H4 (cell line): Measurements from ENCODE around the gene OR14I1. TPM values are rescaled to one million over a fixed set of nuclear protein-coding genes. Genes with fewer than 3 reads are reported as not detected.
"Not testable (repeated sequence)": the region's sequence is repeated elsewhere in the genome, so short reads cannot be mapped to it uniquely, and the experiment has no call there.

ENCODE experiments used
- DNase-seq: peaks from one replicate; pipeline ENCODE4 v3.0.0-alpha.2; 2015; ENCODE audit warnings: low spot score
- total RNA-seq: library from RNA; depleted of rRNA; stranded (reverse); fragments of >200 nt; shearing (Covaris generic); gene quantifications from 2 replicates; pipeline ENCODE4 v1.2.3, GENCODE V29; 2014; rRNA removed

The OR14I1 gene
- total RNA-seq, 1 experiment from 2014 or later = not detected

- DNase-seq = no peak
Observed at GRCh38 chr1:248688527-248689298, 13.9 kb downstream of the OR14I1 start.

- peak; percentile 23 for DNase-seq
Observed at GRCh38 chr1:248686815-248687214, 15.8 kb downstream of the OR14I1 start.

GRCh38 chr1:248681651-248682050 is 20.9 kb downstream of the OR14I1 start:
- DNase-seq = no peak

- no peak for DNase-seq
Observed at GRCh38 chr1:248670003-248670402, 32.6 kb downstream of the OR14I1 start.

DNA sequence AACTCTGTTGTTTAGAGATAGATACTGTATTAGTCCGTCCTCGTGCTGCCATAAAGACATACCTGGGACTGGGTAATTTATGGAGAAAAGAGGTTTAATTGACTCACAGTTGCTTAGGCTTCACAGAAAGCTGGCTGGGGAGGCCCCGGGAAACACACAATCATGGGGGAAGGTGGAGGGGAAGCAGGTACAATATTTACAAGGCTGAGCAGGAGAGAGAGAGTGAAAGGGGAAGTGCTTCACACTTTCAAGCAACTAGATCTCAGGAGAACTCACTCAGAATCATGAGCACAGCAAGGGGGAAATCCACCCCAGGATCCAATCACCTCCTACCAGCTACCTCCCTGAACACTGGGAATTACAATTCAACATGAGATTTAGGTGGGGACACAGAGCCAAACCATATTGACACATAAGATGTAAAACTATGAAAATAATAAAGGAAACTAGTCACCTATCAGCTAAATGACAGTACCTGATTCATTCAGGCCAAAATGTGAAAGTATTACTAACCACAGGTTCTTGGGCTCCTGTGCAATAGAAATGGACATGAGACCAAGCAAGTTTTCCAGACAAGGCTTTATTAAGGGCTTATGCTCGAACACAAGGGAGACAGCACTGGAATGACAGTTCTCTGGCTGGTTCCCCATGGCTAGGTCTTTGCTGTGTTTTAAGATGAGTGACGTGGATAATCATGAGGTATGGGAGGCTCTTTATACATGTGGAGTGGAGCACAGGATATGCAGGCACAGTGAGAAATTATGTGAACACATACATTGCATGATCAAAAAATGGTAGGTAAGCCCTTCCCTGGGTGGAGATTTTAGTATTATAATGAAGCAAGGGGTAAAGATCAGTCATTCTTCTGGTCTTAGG is 38.9 kb downstream of the OR14I1 start:
- DNase-seq = not testable (repeated sequence)

GRCh38 chr1:248656797-248657196 is 45.8 kb downstream of the OR14I1 start:
- DNase-seq = not testable (repeated sequence)

- DNase-seq = not testable (repeated sequence)
Observed at GRCh38 chr1:248655354-248655753, 47.2 kb downstream of the OR14I1 start, which contains the start of gene OR2T27. OR2T27 (minus strand) TSS chr1:248655528; CDS start chr1:248650884, 4,644 bp downstream.

Other genes starting within 250 kb of the OR14I1 start
- gene OR2T3, start 229.4 kb downstream of the OR14I1 start, total RNA-seq = not detected in 2 replicates
- not detected in 2 replicates for gene OR2T5, start 214.2 kb downstream of the OR14I1 start, total RNA-seq
- gene OR2G6, start 194.7 kb downstream of the OR14I1 start, total RNA-seq = not detected in 2 replicates
- gene OR2T29, start 140.0 kb downstream of the OR14I1 start, total RNA-seq = not detected in 2 replicates
- gene OR2T34, start 128.0 kb downstream of the OR14I1 start, total RNA-seq = not detected in 2 replicates
- gene OR2T10, start 105.1 kb downstream of the OR14I1 start, total RNA-seq = not detected in 2 replicates
- not detected in 2 replicates for gene OR2T11, start 67.7 kb downstream of the OR14I1 start, total RNA-seq
- gene OR2T35, start 57.5 kb downstream of the OR14I1 start, total RNA-seq = not detected in 2 replicates
- not detected in 2 replicates for gene OR2T27, start 47.2 kb downstream of the OR14I1 start, total RNA-seq
- gene LYPD8, start 53.0 kb upstream of the OR14I1 start, total RNA-seq = 3.3 and 5.1 TPM in 2 replicates
- gene SH3BP5L, start 123.1 kb upstream of the OR14I1 start, total RNA-seq = 9.1 and 10.0 TPM in 2 replicates
- gene ZNF672, start 135.5 kb upstream of the OR14I1 start, total RNA-seq = 14.4 and 14.7 TPM in 2 replicates
- gene ZNF692, start 156.3 kb upstream of the OR14I1 start, total RNA-seq = 5.2 and 5.3 TPM in 2 replicates
- 8.3 and 9.6 TPM in 2 replicates for gene PGBD2, start 203.5 kb upstream of the OR14I1 start, total RNA-seq